K562 (cell line): ENCODE results near the gene TBC1D9.

Source experiments
- ASH1L ChIP-seq: fragments of 450-650 bp; IDR thresholded peaks from 2 replicates; pipeline ENCODE4 v1.6.1; 2018; ENCODE audit warnings: borderline replicate concordance, mild to moderate bottlenecking, low read depth; ENCODE audit not compliant: partially characterized antibody
- CHCHD3 ChIP-seq: fragments of 250-450 bp; sonication (Bioruptor Pico); IDR thresholded peaks from 2 replicates; pipeline ENCODE4 v2.1.2; 2022; ENCODE audit warnings: mild to moderate bottlenecking
- ETV6 ChIP-seq, 3 experiments: fragments of 150-350 bp in 1 of 3; sonication (generic) in 1 of 3; formaldehyde crosslinking in 1 of 3; IDR thresholded peaks; 2 replicates each; pipeline versions ENCODE4 v1.6.1 to v1.8.0; 2014 to 2022; ENCODE audit warnings: borderline replicate concordance in 2 of 3, low read depth in 2 of 3, antibody characterized with exemption in 1 of 3, low read length in 1 of 3, mild to moderate bottlenecking in 1 of 3, missing genetic modification reagents in 1 of 3
- EZH2 ChIP-seq: IDR thresholded peaks from 2 replicates; pipeline ENCODE4 v1.6.1; 2012; ENCODE audit warnings: low read depth, mild to moderate bottlenecking, inconsistent platforms, low read length, borderline replicate concordance
- POLR2A ChIP-seq: fragments of 450-650 bp; conservative IDR thresholded peaks from 2 replicates; pipeline ENCODE4 v1.6.1; 2016
- RNF2 ChIP-seq: sonication (generic); IDR thresholded peaks from 2 replicates; pipeline ENCODE4 v1.6.1; 2016
- SMAD1 ChIP-seq: fragments of 150-350 bp; IDR thresholded peaks from 2 replicates; pipeline ENCODE4 v1.6.1; 2014; ENCODE audit warnings: low read length, low read depth; ENCODE audit not compliant: partially characterized antibody
- TF ChIP-seq, protein P1 (sequence below), 2 experiments: fragments of 450-650 bp in 1 of 2; IDR thresholded peaks; 2 replicates each; pipeline ENCODE4 v1.6.1; 2011 to 2017; ENCODE audit warnings: low read depth in 2 of 2, antibody characterized with exemption in 1 of 2, borderline replicate concordance in 1 of 2, low read length in 1 of 2, mild to moderate bottlenecking in 1 of 2, mixed read lengths in 1 of 2; ENCODE audit not compliant: control insufficient read depth in 1 of 2
- TF ChIP-seq, protein P2 (sequence below): fragments of 450-650 bp; IDR thresholded peaks from 2 replicates; pipeline ENCODE4 v1.6.1; 2017; ENCODE audit warnings: antibody characterized with exemption
- TF ChIP-seq, protein P3 (sequence below): fragments of 250-450 bp; sonication (Bioruptor Pico); IDR thresholded peaks from 2 replicates; pipeline ENCODE4 v1.8.0; 2021; ENCODE audit warnings: moderate library complexity, mild to moderate bottlenecking, inconsistent platforms
- TF ChIP-seq, protein P4 (sequence below), 3 experiments: IDR thresholded peaks in 2 of 3; conservative IDR thresholded peaks in 1 of 3; 2 replicates each; pipeline ENCODE4 v1.5.1; 2011 to 2012; ENCODE audit warnings: low read length in 3 of 3, mild to moderate bottlenecking in 3 of 3, control low read depth in 2 of 3, improper control_type of control experiment in 1 of 3, inconsistent platforms in 1 of 3, low read depth in 1 of 3, mixed read lengths in 1 of 3, moderate library complexity in 1 of 3; ENCODE audit not compliant: insufficient read depth in 2 of 3
- TF ChIP-seq, protein P5 (sequence below), 2 experiments: IDR thresholded peaks; 2 replicates each; pipeline ENCODE4 v1.6.1; 2012; ENCODE audit warnings: improper control_type of control experiment in 2 of 2, low read depth in 2 of 2, low read length in 2 of 2, borderline replicate concordance in 1 of 2

DNA sequence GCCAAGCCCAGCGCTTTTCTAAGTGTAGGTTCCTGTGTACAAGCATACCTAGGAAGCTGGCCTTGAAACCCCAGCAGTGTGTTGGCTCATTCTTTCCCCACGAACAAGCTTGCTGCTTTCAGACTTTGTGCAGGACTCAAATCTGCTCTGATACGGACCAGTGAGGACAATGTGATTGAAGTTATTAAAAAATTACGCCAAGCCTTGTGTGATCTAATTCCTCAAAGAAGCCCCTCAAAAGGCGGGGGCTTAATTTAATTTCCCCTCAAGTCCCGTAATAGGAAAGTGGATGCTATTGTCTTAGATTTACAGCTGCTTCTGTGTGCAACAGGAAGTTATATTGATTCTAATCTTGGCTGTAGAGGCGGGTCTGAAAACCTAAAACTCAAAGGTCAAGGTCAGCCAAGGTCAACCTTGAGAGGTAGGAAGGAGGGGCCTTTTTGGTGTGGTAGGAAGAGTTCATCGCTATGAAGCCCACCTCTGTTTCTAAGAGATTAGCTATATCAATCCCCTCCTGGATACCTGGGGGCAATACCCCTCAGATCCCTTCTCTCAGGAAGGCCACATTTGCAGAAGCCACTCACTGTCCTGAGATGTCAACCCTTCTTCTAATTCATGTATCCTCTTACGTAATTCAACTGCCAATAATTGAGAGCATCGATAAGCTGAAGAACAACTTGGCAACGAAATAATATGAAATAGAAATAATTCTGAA lies 45.1 kb downstream of the TBC1D9 start:
- TF ChIP-seq RNF2 (no peak), CHCHD3 (CRISPR knock-in tag) (no peak), POLR2A (no peak), ASH1L (no peak), SMAD1 (no peak), ETV6 (IDR thresholded peaks at IDR 0.05; ENCODE audit: borderline replicate concordance in 1 of 2, low read depth in 2 of 2, low read length in 1 of 2) (no peak), ETV6 (CRISPR knock-in tag; IDR thresholded peaks at IDR 0.05; ENCODE audit: borderline replicate concordance) (no peak), EZH2 (no peak)
- TF ChIP-seq, protein P1, sequence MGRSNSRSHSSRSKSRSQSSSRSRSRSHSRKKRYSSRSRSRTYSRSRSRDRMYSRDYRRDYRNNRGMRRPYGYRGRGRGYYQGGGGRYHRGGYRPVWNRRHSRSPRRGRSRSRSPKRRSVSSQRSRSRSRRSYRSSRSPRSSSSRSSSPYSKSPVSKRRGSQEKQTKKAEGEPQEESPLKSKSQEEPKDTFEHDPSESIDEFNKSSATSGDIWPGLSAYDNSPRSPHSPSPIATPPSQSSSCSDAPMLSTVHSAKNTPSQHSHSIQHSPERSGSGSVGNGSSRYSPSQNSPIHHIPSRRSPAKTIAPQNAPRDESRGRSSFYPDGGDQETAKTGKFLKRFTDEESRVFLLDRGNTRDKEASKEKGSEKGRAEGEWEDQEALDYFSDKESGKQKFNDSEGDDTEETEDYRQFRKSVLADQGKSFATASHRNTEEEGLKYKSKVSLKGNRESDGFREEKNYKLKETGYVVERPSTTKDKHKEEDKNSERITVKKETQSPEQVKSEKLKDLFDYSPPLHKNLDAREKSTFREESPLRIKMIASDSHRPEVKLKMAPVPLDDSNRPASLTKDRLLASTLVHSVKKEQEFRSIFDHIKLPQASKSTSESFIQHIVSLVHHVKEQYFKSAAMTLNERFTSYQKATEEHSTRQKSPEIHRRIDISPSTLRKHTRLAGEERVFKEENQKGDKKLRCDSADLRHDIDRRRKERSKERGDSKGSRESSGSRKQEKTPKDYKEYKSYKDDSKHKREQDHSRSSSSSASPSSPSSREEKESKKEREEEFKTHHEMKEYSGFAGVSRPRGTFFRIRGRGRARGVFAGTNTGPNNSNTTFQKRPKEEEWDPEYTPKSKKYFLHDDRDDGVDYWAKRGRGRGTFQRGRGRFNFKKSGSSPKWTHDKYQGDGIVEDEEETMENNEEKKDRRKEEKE (IDR thresholded peaks at IDR 0.05; ENCODE audit: borderline replicate concordance in 1 of 2, control insufficient read depth in 1 of 2, low read depth in 2 of 2, low read length in 1 of 2) = no peak
- TF ChIP-seq, protein P2, sequence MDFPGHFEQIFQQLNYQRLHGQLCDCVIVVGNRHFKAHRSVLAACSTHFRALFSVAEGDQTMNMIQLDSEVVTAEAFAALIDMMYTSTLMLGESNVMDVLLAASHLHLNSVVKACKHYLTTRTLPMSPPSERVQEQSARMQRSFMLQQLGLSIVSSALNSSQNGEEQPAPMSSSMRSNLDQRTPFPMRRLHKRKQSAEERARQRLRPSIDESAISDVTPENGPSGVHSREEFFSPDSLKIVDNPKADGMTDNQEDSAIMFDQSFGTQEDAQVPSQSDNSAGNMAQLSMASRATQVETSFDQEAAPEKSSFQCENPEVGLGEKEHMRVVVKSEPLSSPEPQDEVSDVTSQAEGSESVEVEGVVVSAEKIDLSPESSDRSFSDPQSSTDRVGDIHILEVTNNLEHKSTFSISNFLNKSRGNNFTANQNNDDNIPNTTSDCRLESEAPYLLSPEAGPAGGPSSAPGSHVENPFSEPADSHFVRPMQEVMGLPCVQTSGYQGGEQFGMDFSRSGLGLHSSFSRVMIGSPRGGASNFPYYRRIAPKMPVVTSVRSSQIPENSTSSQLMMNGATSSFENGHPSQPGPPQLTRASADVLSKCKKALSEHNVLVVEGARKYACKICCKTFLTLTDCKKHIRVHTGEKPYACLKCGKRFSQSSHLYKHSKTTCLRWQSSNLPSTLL = no peak
- TF ChIP-seq, protein P3, sequence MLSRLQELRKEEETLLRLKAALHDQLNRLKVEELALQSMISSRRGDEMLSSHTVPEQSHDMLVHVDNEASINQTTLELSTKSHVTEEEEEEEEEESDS (CRISPR knock-in tag) = no peak
- TF ChIP-seq, protein P4, sequence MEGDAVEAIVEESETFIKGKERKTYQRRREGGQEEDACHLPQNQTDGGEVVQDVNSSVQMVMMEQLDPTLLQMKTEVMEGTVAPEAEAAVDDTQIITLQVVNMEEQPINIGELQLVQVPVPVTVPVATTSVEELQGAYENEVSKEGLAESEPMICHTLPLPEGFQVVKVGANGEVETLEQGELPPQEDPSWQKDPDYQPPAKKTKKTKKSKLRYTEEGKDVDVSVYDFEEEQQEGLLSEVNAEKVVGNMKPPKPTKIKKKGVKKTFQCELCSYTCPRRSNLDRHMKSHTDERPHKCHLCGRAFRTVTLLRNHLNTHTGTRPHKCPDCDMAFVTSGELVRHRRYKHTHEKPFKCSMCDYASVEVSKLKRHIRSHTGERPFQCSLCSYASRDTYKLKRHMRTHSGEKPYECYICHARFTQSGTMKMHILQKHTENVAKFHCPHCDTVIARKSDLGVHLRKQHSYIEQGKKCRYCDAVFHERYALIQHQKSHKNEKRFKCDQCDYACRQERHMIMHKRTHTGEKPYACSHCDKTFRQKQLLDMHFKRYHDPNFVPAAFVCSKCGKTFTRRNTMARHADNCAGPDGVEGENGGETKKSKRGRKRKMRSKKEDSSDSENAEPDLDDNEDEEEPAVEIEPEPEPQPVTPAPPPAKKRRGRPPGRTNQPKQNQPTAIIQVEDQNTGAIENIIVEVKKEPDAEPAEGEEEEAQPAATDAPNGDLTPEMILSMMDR (IDR thresholded peaks at IDR 0.05 in 2 of 3, conservative IDR thresholded peaks at IDR 0.05 in 1 of 3; ENCODE audit: insufficient read depth in 2 of 3, low read depth in 1 of 3, low read length in 3 of 3) = no peak
- TF ChIP-seq, protein P5, sequence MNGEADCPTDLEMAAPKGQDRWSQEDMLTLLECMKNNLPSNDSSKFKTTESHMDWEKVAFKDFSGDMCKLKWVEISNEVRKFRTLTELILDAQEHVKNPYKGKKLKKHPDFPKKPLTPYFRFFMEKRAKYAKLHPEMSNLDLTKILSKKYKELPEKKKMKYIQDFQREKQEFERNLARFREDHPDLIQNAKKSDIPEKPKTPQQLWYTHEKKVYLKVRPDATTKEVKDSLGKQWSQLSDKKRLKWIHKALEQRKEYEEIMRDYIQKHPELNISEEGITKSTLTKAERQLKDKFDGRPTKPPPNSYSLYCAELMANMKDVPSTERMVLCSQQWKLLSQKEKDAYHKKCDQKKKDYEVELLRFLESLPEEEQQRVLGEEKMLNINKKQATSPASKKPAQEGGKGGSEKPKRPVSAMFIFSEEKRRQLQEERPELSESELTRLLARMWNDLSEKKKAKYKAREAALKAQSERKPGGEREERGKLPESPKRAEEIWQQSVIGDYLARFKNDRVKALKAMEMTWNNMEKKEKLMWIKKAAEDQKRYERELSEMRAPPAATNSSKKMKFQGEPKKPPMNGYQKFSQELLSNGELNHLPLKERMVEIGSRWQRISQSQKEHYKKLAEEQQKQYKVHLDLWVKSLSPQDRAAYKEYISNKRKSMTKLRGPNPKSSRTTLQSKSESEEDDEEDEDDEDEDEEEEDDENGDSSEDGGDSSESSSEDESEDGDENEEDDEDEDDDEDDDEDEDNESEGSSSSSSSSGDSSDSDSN (IDR thresholded peaks at IDR 0.05; ENCODE audit: borderline replicate concordance in 1 of 2, low read depth in 2 of 2, low read length in 2 of 2) = no peak
